HG02938 (cell line): ENCODE measurements around the gene GARIN5A.
A peak's percentile ranks its signal among the peaks of the same experiment; 100 is the strongest.
"Not testable (repeated sequence)": the region's sequence is repeated elsewhere in the genome, so short reads cannot be mapped to it uniquely, and the experiment has no call there.

Experiments
- ATAC-seq: cut with Tn5 transposase; IDR thresholded peaks from one replicate; pipeline ENCODE4 v1.9.1; 2021; ENCODE audit warnings: mild to moderate bottlenecking, moderate library complexity; ENCODE audit not compliant: unreplicated experiment

The GARIN5A gene

GRCh38 chr19:50489461-50490011, 12.9 kb upstream of the GARIN5A start:
- no peak for ATAC-seq

- no peak for ATAC-seq
These were observed 11.9 kb upstream of the GARIN5A start for GRCh38 chr19:50488389-50489194.

- no peak for ATAC-seq
These were observed 10.3 kb upstream of the GARIN5A start for GRCh38 chr19:50486823-50487515.

GRCh38 chr19:50485284-50485955, 8.8 kb upstream of the GARIN5A start:
- no peak for ATAC-seq

DNA sequence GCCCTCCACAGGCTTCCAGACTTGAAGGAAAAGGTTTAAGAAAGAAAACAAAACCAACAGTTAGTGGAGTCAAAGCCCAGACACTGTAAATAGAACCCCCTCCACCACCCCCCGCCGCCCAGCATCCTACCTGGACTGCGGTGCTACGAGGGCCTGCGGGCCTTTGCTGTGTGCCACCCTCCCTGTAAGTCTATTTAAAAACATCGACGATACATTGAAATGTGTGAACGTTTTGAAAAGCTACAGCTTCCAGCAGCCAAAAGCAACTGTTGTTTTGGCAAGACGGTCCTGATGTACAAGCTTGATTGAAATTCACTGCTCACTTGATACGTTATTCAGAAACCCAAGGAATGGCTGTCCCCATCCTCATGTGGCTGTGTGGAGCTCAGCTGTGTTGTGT, 6.3 kb upstream of the GARIN5A start:
- ATAC-seq: no peak

DNA sequence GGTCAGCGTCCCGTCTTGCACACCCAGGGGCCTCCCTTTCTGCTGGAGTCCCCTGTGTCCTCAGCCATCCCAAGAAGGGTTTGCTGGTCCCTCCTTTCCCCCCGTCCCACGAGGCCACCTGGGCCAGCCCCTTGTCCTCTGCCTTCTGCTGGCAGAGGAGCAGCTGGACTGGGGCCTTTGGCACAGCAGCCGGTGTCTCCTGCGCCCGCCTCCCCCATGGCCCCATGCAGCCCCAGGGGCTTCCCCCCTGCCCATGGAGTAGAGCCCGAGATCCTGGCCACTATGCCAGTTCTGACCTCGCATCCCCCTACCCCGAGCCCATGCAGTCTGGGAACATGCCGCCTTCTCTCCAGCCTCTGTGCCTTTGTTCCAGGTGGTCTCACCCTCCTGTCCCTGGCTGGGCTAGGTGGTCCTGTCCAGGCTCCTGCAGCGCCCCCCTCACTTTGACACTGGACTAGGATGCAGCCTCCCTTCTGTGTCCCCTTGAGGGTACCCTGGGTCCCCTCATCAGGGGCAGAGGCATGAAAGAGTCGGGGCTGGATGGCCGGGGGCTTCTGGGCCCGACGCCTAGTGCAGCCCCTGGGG, 5.7 kb upstream of the GARIN5A start:
- ATAC-seq: no peak

DNA sequence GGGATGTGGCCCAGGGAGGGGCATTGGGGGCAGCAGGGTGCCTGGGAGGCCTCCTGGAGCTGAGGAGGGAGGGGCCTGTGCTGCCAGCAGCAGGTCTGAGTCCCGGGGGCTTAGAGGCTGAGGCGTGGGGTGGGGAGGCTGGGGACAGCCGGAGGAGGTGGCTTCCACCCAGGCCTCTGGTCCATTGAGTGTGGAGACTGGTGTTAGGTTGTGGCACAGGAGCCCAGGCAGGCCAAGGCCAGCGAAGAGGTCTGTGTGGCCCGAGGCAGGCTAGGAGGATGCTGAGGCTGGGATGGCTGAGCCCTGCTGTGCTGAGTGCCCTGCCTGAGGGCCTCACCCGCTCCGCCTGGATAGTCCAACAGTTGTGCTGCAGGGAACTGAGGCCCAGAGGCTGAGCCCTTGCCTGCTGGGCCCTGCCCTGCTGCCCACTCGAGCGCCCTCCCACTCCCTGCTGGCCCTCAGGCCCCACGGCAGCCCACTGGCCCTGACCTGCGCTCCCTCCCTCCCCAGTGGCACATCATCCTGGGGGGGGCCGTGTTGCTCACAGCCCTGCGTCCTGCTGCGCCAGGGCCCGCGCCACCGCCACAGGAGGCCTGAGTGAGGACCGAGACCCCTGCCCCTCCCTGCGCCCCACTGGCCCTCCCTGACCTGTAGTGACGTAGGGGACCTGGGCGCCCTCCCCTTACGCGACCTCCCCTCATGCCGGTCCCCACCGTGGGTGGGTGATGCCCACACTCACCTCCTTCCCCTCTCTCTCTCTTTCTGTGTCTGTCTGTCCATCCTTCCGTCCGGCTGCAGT, 4.9 kb upstream of the GARIN5A start:
- no peak for ATAC-seq

- ATAC-seq: no peak
These were observed 3.8 kb upstream of the GARIN5A start for GRCh38 chr19:50480281-50481111.

DNA sequence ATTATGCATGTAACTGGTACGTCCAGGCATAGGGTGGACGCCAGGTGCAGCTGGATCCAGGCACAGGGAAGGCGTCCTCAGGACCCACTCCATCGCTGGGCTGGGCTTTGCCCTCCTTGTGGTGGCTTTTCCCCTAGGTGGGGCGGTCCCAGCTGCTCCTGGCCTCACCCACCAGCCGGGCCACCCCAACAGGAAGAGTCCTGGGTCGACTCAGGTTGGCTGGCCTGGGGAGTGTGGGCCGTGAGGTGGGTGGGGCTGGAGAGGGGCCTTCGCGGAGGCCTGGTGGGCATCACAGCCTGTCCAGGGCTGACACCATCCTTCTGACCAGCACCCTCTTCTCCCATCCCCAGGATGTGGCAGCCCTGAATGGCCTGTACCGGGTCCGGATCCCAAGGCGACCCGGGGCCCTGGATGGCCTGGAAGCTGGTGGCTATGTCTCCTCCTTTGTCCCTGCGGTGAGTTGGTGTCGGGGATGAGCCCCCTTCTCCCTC, 3.2 kb upstream of the GARIN5A start:
- no peak for ATAC-seq

DNA sequence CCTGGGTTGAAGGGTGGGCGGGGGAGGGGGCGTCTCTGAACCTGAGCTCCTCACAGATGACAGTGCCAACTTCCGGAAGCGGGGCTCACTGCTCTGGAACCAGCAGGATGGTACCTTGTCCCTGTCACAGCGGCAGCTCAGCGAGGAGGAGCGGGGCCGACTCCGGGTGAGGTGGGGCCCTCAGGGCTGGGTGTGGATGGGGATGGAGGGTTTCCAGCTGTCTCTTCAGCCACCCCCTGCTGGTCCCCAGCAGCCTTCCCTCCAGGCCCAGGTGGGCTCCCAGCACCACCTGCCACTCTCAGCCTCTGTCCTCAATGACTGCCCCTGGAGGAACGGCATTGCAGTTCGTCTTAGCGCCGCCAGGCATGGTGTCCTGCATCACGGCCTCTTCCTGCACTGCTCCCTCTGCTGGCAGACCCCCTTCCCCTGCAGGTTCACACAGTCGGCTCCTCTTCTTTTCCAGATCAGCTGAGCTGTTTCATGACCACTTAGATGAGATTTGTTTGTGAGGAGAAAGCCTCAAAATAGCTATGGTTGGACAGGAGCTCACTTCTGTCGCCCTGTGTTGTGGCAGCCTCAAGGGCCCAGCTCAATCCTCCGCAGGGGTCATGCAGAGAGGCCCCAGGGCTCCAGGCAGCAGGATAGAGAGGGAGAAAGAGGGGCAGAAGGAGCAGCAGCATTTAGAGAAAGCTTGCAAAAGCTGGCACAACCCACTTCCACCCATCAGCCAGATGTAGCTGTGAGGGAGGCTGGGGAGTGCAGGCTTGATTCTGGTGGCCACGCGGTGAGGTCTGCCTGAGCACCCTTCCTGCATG, 2.5 kb upstream of the GARIN5A start:
- ATAC-seq: no peak

DNA sequence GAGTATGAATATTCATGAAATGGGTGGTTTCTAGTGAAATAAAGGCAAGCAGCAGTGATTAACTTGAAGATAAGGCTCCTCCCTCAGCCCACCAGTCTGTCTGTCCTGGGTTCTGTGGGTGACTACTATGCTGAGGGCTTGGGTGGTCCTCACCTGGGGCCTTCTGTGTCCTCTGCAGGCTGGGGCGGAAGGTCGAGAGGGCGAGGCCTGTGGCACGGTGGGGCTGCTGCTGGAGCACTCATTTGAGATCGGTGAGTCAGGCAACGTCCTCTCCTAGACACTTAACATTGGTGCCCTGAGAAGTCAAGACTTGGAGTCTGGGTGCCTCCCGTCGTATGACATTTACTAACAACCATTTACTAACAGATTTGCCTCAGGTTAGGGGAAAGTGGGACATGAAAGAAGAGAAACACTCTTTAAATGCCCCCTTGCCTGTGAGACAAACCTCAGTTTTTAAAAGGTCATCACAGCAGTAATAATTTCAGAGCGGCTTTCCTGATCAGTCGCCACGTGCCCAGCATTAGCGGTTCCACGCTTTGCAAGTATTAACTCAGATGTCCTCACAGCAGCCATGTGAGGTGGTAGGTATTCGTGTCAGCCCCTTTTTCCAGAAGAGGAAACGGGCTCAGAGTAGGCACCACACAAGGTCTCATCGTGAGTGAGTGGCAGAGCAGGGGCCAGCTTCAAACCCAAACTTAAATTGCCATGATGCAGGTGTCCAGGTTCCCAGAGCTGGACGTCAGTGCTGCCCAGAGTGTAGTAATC, 1.3 kb upstream of the GARIN5A start:
- no peak for ATAC-seq

DNA sequence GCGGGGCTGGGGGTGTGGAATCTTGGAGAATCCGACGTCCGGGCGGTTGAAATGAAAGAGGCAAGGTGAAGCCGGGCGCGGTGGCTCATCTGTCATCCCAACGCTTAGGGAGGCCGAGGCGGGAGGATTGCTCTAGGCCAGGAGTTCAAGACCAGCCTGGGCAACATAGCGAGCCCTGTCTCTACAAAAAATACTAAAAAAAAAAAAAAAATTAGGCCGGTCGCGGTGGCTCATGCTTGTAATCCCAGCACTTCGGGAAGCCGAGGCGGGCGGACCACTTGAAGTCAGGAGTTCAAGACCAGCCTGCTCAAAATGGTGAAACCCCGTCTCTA, 225 bp upstream of the GARIN5A start:
- ATAC-seq: no peak

GRCh38 chr19:50475736-50476223, 868 bp downstream of the GARIN5A start:
- peak; percentile 11 for ATAC-seq

DNA sequence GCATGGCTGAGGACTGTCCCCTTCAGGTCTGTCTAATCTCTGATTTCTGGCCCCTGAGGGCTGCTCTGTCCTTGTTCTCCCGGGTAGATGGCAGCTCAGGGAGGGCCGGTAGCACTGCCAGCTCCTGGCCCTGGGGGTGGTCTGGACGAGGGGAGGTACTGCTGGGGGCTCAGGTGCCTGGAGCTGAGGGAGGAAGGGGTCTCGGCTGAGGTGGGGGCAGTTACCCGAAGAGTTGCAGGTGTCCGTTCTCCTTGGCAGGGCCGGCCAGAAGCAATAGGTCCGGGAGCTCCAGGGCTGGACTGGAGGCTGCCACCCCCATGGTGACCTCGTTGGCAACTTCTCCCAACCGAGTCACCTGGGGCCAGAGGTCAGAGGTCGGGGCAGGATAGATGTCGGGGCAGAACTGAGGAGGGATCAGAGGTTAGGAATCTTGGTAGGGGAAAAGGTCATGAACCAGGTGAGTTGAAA, 1.5 kb downstream of the GARIN5A start:
- ATAC-seq: no peak

GRCh38 chr19:50473336-50473735, 3.3 kb downstream of the GARIN5A start:
- not testable (repeated sequence) for ATAC-seq

- ATAC-seq: no peak
These were observed 7.8 kb downstream of the GARIN5A start for GRCh38 chr19:50468818-50469217.

DNA sequence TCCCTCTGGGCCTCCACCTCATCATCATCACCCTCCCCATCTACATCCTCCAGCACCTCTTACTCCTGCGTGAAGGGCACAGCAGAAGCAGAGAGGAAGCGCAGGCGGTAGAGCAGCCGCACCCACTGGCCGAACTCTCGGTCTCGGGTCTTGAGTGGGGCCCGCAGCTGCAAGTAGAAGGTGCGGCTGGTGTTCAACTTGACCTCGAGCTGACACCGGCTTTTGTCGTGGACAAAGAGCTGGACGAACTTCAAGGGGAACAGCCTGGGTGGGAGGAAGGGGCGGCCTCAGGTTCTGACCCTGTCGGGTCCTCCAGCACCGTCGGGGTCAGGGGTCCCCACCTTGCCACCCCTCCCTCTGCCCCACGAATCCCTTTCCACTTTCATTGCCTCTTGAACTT, 9.1 kb downstream of the GARIN5A start:
- no peak for ATAC-seq

DNA sequence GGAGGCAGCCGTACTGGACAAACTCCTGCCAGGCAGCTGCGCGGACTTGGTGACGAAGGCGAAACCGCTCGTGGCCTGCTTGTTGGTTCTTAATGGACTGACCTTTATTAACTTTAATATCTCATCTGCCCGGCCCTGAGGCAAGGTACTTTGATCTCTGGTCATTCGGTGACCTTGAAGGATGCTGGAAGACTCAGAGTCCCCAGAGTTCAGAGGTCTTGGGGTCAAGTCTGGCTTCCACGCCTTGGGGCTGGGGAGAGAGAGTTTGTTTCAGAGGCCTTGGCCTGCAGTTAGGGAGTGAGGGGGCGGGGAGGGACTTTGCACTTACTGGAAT, 10.0 kb downstream of the GARIN5A start:
- ATAC-seq: no peak
